GM19099 (cell line): Measurements from ENCODE around the gene HTT-AS.

Source experiments
- POLR2A ChIP-seq: IDR thresholded peaks from 3 replicates; pipeline ENCODE4 v1.6.1; 2011; ENCODE audit warnings: low read depth; ENCODE audit not compliant: insufficient read length; ENCODE audit errors: extremely low read depth

Gene HTT-AS

DNA sequence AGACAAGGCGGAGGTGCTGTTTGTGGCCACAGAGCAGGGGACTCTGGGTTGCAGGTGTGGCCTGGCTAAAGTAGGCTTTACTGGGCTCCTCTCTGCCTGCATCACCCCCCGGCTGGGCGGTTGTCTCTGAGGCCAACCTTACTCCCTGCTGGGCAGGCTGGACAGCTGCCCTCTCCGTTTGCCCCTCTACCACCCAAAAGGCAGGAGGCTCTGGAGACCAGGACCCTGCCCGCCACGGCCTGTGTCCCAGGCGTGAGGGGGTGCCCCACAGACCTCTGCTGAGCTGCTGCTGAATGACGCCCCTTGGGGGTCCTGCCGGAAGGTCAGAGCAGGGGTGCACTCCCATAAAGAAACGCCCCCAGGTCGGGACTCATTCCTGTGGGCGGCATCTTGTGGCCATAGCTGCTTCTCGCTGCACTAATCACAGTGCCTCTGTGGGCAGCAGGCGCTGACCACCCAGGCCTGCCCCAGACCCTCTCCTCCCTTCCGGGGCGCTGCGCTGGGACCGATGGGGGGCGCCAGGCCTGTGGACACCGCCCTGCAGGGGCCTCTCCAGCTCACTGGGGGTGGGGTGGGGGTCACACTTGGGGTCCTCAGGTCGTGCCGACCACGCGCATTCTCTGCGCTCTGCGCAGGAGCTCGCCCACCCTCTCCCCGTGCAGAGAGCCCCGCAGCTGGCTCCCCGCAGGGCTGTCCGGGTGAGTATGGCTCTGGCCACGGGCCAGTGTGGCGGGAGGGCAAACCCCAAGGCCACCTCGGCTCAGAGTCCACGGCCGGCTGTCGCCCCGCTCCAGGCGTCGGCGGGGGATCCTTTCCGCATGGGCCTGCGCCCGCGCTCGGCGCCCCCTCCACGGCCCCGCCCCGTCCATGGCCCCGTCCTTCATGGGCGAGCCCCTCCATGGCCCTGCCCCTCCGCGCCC is 920 bp downstream of the HTT-AS start:
- TF ChIP-seq POLR2A, result peak; percentile 63

- TF ChIP-seq POLR2A, result no peak
Observed at GRCh38 chr4:3071811-3072210, 2.5 kb downstream of the HTT-AS start.

DNA sequence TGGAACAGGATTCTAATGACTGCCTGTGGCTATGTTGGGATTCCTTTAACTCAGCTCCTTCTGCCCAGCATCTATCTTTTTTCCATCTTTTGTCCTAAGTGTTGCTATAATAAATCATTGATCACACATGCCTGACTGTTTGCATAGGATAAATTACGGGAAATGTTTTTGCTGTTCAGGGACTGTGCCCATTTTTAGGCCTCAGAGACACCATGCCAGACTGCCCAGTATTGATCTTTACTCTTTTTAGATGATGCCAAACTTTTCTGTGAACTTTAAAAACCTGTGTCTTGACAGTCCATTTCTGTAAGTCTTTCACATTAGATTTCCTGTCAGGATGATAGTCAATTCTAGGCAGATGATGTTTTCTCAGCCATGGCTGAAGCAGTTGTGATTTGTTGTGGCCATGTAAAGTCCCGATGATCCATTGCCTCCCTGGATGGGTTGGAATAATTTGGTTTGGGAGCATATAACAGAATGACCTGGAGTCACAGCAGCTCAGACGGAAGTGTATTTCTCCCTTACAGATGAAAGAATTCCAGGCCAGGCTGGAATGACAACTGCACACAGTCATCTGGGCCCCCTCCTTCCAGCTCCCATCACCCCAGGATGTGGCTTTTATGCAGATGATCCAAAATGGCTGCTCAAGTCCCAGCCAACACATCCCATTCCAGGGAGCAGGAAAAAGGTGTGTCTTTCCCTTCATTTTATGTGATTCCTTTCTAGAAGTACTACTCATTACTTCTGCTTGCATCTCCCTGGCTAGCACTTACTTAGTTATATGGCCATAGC is 3.4 kb downstream of the HTT-AS start:
- TF ChIP-seq POLR2A, result no peak

GRCh38 chr4:3069661-3070199 is 4.6 kb downstream of the HTT-AS start:
- no peak for TF ChIP-seq POLR2A

- TF ChIP-seq POLR2A, result no peak
Observed at GRCh38 chr4:3067473-3068001, 6.8 kb downstream of the HTT-AS start.

GRCh38 chr4:3066836-3067400 is 7.4 kb downstream of the HTT-AS start:
- TF ChIP-seq POLR2A, result no peak

- TF ChIP-seq POLR2A, result no peak
Observed at GRCh38 chr4:3065551-3065950, 8.8 kb downstream of the HTT-AS start.

GRCh38 chr4:3062471-3062870 is 11.9 kb downstream of the HTT-AS start:
- no peak for TF ChIP-seq POLR2A

GRCh38 chr4:3060946-3061345 is 13.4 kb downstream of the HTT-AS start:
- no peak for TF ChIP-seq POLR2A

DNA sequence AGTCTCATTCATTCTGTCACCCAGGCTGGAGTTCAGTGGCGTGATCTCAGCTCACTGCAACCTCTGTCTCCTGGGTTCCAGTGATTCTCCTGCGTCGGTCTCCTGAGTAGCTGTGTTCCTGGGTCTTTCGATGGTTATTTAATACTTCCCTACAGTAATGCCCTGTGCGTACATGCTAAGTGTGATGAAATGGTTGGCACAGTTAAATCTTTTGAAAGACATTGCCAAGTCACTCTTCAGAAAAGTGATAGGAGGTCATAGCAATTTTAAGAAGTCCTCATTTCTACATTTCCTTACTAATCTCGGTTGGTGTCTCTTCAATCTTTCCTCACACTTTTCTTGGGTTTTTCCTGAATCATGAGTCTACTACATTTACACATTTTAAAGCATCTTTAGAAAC is 14.4 kb downstream of the HTT-AS start:
- no peak for TF ChIP-seq POLR2A

DNA sequence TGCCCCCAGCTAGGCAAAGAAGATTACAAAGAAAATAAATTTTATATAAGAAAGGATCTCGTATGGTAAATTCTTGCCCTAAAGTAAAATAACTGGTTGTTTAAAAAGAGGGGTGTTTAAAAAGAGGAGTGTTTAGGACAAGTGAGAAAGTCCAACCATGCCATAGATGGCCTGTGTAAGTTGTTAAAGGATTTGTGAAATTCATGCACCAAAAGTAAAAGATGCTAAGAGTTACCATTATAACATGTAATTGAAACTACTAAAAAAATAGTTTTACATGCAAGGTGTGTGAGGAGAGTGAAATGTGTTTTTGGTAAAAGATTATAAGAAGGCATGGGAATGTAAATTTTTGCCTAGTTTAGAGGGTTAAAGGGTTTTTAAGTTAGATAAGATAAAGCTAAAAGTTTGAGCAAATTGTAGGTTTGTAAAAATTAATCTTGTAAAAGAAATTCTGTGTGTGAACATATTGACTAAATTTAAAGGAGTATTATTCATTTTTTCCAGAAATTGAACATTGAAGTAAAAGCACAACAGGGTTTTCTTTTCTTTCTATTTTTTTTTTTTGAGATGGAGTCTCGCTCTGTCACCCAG is 20.1 kb downstream of the HTT-AS start:
- no peak for TF ChIP-seq POLR2A

- peak; percentile 38 for TF ChIP-seq POLR2A
Observed at GRCh38 chr4:3047464-3048286, 26.7 kb downstream of the HTT-AS start.

DNA sequence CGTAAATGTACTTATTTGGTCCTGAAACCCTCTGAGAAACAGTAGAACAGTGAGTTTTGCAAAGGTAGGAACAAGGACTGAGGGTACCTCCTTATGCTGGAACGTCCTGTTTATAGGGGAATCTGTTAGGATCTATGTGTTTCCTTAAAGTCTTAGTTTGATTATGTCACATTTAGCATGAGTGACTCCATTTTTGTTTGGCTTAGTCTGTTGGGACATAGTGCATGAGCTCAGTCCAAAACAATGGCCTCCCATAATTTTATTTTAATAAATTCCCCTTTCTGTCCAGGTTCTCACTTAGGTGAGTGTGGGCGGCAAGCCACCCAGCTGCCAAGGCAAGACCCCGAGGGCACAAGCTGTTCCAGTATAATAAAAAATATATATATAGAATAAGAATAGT is 27.7 kb downstream of the HTT-AS start:
- no peak for TF ChIP-seq POLR2A

GRCh38 chr4:3046162-3046561 is 28.2 kb downstream of the HTT-AS start:
- TF ChIP-seq POLR2A, result no peak
